Neural cell (in vitro differentiated cells): ENCODE results near the gene ME2.

ENCODE experiments used
- POLR2AphosphoS5 ChIP-seq: IDR thresholded peaks from 2 replicates; pipeline ENCODE4 v1.6.1; 2012
- TF ChIP-seq, protein P1 (sequence below): fragments of 450-650 bp; IDR thresholded peaks from 2 replicates; pipeline ENCODE4 v1.5.1; 2014; ENCODE audit warnings: antibody characterized with exemption, mild to moderate bottlenecking, moderate library complexity; ENCODE audit not compliant: poor library complexity, severe bottlenecking

GRCh38 chr18:50886929-50887328 lies 8.0 kb downstream of the ME2 start:
- TF ChIP-seq, protein P1, sequence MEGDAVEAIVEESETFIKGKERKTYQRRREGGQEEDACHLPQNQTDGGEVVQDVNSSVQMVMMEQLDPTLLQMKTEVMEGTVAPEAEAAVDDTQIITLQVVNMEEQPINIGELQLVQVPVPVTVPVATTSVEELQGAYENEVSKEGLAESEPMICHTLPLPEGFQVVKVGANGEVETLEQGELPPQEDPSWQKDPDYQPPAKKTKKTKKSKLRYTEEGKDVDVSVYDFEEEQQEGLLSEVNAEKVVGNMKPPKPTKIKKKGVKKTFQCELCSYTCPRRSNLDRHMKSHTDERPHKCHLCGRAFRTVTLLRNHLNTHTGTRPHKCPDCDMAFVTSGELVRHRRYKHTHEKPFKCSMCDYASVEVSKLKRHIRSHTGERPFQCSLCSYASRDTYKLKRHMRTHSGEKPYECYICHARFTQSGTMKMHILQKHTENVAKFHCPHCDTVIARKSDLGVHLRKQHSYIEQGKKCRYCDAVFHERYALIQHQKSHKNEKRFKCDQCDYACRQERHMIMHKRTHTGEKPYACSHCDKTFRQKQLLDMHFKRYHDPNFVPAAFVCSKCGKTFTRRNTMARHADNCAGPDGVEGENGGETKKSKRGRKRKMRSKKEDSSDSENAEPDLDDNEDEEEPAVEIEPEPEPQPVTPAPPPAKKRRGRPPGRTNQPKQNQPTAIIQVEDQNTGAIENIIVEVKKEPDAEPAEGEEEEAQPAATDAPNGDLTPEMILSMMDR = no peak
- TF ChIP-seq POLR2AphosphoS5 = no peak
